Anterior cingulate cortex (tissue), 58 donors: Measurements from ENCODE around the gene EGFR.

Source experiments
- DNase-seq, 58 donors: peaks; one replicate each; lab custom pipeline; 2025; lab: John Stamatoyannopoulos, UW

The EGFR gene

GRCh38 chr7:55193245-55193644 lies 174.4 kb downstream of the EGFR start:
- DNase-seq = no peak

- DNase-seq = no peak
Observed at GRCh38 chr7:55194522-55194921, 175.7 kb downstream of the EGFR start.

- DNase-seq = no peak
Observed at GRCh38 chr7:55198634-55199392, 180.0 kb downstream of the EGFR start.

- no peak for DNase-seq
Observed at GRCh38 chr7:55199418-55199817, 180.6 kb downstream of the EGFR start.

GRCh38 chr7:55200441-55200840 lies 181.6 kb downstream of the EGFR start:
- no peak for DNase-seq

- no peak for DNase-seq
Observed at GRCh38 chr7:55202150-55202913, 183.5 kb downstream of the EGFR start.

- no peak for DNase-seq
Observed at GRCh38 chr7:55203300-55203699, 184.5 kb downstream of the EGFR start.

GRCh38 chr7:55205124-55205955 lies 186.5 kb downstream of the EGFR start:
- DNase-seq = no peak

- DNase-seq = no peak
Observed at GRCh38 chr7:55206235-55207029, 187.6 kb downstream of the EGFR start.

- DNase-seq = no peak
Observed at GRCh38 chr7:55207436-55208125, 188.8 kb downstream of the EGFR start.

- no peak for DNase-seq
Observed at GRCh38 chr7:55209366-55209765, 190.5 kb downstream of the EGFR start.

GRCh38 chr7:55210176-55210575 lies 191.4 kb downstream of the EGFR start:
- no peak for DNase-seq

GRCh38 chr7:55210716-55211115 lies 191.9 kb downstream of the EGFR start:
- no peak for DNase-seq

- no peak for DNase-seq
Observed at GRCh38 chr7:55211726-55212125, 192.9 kb downstream of the EGFR start.

- DNase-seq = no peak
Observed at GRCh38 chr7:55212176-55212575, 193.4 kb downstream of the EGFR start.

- peak in 8 of 58 donors; percentile 5 to 36 (median 18) for DNase-seq
Observed at GRCh38 chr7:55212838-55213237, 194.0 kb downstream of the EGFR start.

GRCh38 chr7:55214707-55215106 lies 195.9 kb downstream of the EGFR start:
- no peak for DNase-seq

GRCh38 chr7:55223023-55223422 lies 204.2 kb downstream of the EGFR start:
- DNase-seq = no peak

GRCh38 chr7:55224111-55224510 lies 205.3 kb downstream of the EGFR start:
- DNase-seq = no peak

- DNase-seq = no peak
Observed at GRCh38 chr7:55224810-55225209, 206.0 kb downstream of the EGFR start.
